K562 (cell line): ENCODE data around the gene VPS18. TPM values are rescaled to one million over a fixed set of nuclear protein-coding genes. Genes with fewer than 3 reads are reported as not detected.

Source experiments
- ATAC-seq: fragments of 200-7000 bp; cut with Tn5 transposase; 3 replicates; pipeline ENCODE4 v1.9.1; 2020; ENCODE audit warnings: moderate library complexity
- BruUV-seq: library from RNA; stranded (reverse); fragments of 400-500 nt; replicated peaks from 2 replicates; lab custom pipeline; 2021; lab: Mats Ljungman, UMichigan
- CTCF ChIA-PET: fragments of 300-600 bp; formaldehyde crosslinking; extraction: SDS; loops from one replicate; lab custom pipeline; 2021; ENCODE audit warnings: low intra/inter-chr PET ratio; lab: Yijun Ruan, JAX
- POLR2A ChIA-PET: fragments of 300-600, 350-650 bp; sonication (Branson Sonifier 250); formaldehyde crosslinking; extraction: SDS; loops from one replicate; lab custom pipeline; 2021; ENCODE audit warnings: antibody characterized with exemption, inconsistent platforms; lab: Yijun Ruan, JAX
- DNase-seq, 4 experiments: peaks; one replicate each; pipeline versions ENCODE4 v3.0.0 to v3.0.0-alpha.2; 2011 to 2018; ENCODE audit warnings: low spot score in 3 of 4, mixed read lengths in 3 of 4; ENCODE audit errors: extremely low read depth in 1 of 4
- FAIRE-seq: peaks from 2 replicates; lab custom pipeline; 2011; peaks lifted over from hg19 to GRCh38; lab: Jason Lieb, UNC
- H2AFZ ChIP-seq: 2 replicates; pipeline ENCODE4 v1.6.0; 2011; ENCODE audit warnings: low read depth, low read length, control low read depth, inconsistent platforms
- H3K27ac ChIP-seq: fragments of 200-600 bp; 3 replicates; pipeline ENCODE4 v1.8.0; 2011; ENCODE audit warnings: low read depth, mild to moderate bottlenecking, control low read depth, inconsistent platforms, low read length, moderate library complexity, mixed read lengths; ENCODE audit errors: extremely low read depth
- H3K27me3 ChIP-seq, 2 experiments: fragments of 300-600 bp in 1 of 2; 2 replicates in 1 of 2; 3 replicates in 1 of 2; pipeline versions ENCODE4 v1.6.0 to v1.8.0; 2011; ENCODE audit warnings: inconsistent platforms in 2 of 2, low read length in 2 of 2, mild to moderate bottlenecking in 1 of 2, mixed read lengths in 1 of 2, moderate library complexity in 1 of 2; ENCODE audit not compliant: control insufficient read depth in 2 of 2, insufficient read depth in 2 of 2
- H3K36me3 ChIP-seq: fragments of 300-600 bp; 3 replicates; pipeline ENCODE4 v1.8.0; 2011; ENCODE audit warnings: mild to moderate bottlenecking, low read length, inconsistent platforms; ENCODE audit not compliant: control insufficient read depth, insufficient read depth
- H3K4me1 ChIP-seq, 2 experiments: fragments of 200-600 bp in 1 of 2; replicated peaks in 1 of 2; 2 replicates in 1 of 2; 3 replicates in 1 of 2; pipeline versions ENCODE4 v1.5.1 to v1.8.0; 2011; ENCODE audit warnings: inconsistent platforms in 2 of 2, low read length in 2 of 2, mild to moderate bottlenecking in 1 of 2, mixed read lengths in 1 of 2, moderate library complexity in 1 of 2; ENCODE audit not compliant: control insufficient read depth in 2 of 2, insufficient read depth in 2 of 2
- H3K4me2 ChIP-seq: 2 replicates; pipeline ENCODE4 v1.6.1; 2011; ENCODE audit warnings: low read length, control low read depth, inconsistent platforms, mixed read lengths; ENCODE audit not compliant: insufficient read depth
- H3K4me3 ChIP-seq: fragments of 200-600 bp; sonication (generic), shearing (Covaris generic); 2 replicates; pipeline ENCODE4 v1.5.1; 2016; ENCODE audit warnings: control low read depth, inconsistent platforms
- H3K79me2 ChIP-seq: fragments of 200-600 bp; 3 replicates; pipeline ENCODE4 v1.8.0; 2011; ENCODE audit warnings: low read length, inconsistent platforms; ENCODE audit not compliant: control insufficient read depth, insufficient read depth
- H3K9ac ChIP-seq, 2 experiments: 2 replicates each; pipeline versions ENCODE4 v1.6.0 to v1.6.1; 2011; ENCODE audit warnings: low read depth in 2 of 2, low read length in 2 of 2, control low read depth in 1 of 2, inconsistent platforms in 1 of 2, mild to moderate bottlenecking in 1 of 2, mixed read lengths in 1 of 2; ENCODE audit not compliant: insufficient read depth in 1 of 2
- H3K9me1 ChIP-seq: one replicate; pipeline ENCODE4 v1.6.0; 2011; ENCODE audit warnings: inconsistent platforms, mild to moderate bottlenecking, low read length, moderate library complexity; ENCODE audit not compliant: control insufficient read depth, insufficient read depth
- H3K9me3 ChIP-seq: replicated peaks from 2 replicates; pipeline ENCODE4 v1.5.1; 2011; ENCODE audit warnings: low read depth, low read length, inconsistent platforms; ENCODE audit not compliant: control insufficient read depth, insufficient read depth
- H4K20me1 ChIP-seq: replicated peaks from 2 replicates; pipeline ENCODE4 v1.6.1; 2011; ENCODE audit warnings: low read length, inconsistent platforms, mixed read lengths; ENCODE audit not compliant: control insufficient read depth, insufficient read depth
- RFX1 ChIP-seq: fragments of 450-650 bp; IDR thresholded peaks from 2 replicates; pipeline ENCODE4 v1.6.1; 2016; ENCODE audit warnings: mild to moderate bottlenecking, moderate library complexity
- WGBS: fragments of 100-300 bp; shearing (Covaris generic); methylation state at CpG from one replicate; pipeline ENCODE4 v1.1.6; 2016; ENCODE audit warnings: low coverage, mixed read lengths; ENCODE audit not compliant: insufficient coverage; ENCODE audit errors: missing lambda C conversion rate; 5-methylcytosine and 5-hydroxymethylcytosine counted together
- in situ Hi-C: fragments of 300-500 bp; cut with MboI; formaldehyde crosslinking; loops from 4 replicates; pipeline ENCODE4 v1.15.0; 2018; ENCODE audit warnings: inconsistent platforms, mixed read lengths
- intact Hi-C: fragments of 100-400 bp; cut with micrococcal nuclease; formaldehyde crosslinking; loops from 2 replicates; pipeline ENCODE4 v1.14.2; 2022
- polyA plus RNA-seq, 8 experiments: library from polyadenylated mRNA; depleted of rRNA in 4 of 8; stranded (reverse) in 5 of 8; unstranded in 3 of 8; fragments of >200 nt; fragmentation: Nextera tagmentation in 2 of 8; fragmentation: Illumina TruSeq in 1 of 8; extraction: Ambion mirVana in 2 of 8; extraction: Trizol in 1 of 8; gene quantifications; 2 replicates each; pipeline versions ENCODE4 v1.2.1 to v1.2.3, GENCODE V29; 2011 to 2014; ENCODE audit warnings: inconsistent platforms in 1 of 8, missing spikeins in 1 of 8
- total RNA-seq, 7 experiments: library from RNA; depleted of rRNA in 6 of 7; stranded (reverse); fragments of >200 nt in 6 of 7; fragmentation: Illumina TruSeq in 2 of 7; extraction: Trizol in 2 of 7; gene quantifications; 2 replicates each; pipeline versions ENCODE4 v1.2.1 to v1.2.3, GENCODE V29; 2011 to 2021; ENCODE audit warnings: low replicate concordance in 1 of 7
- TF ChIP-seq, protein P1 (sequence below): fragments of 250-450 bp; sonication (Bioruptor Pico); IDR thresholded peaks from 2 replicates; pipeline ENCODE4 v1.4.0; 2020; ENCODE audit warnings: mild to moderate bottlenecking, moderate library complexity

VPS18 gene
- total and polyA plus RNA-seq, 9 of the 15 experiments (the other 6 are each of a cell fraction or from before 2014, with no cell fraction given): 0.73 to 19.9 (median 8.5) TPM

DNA sequence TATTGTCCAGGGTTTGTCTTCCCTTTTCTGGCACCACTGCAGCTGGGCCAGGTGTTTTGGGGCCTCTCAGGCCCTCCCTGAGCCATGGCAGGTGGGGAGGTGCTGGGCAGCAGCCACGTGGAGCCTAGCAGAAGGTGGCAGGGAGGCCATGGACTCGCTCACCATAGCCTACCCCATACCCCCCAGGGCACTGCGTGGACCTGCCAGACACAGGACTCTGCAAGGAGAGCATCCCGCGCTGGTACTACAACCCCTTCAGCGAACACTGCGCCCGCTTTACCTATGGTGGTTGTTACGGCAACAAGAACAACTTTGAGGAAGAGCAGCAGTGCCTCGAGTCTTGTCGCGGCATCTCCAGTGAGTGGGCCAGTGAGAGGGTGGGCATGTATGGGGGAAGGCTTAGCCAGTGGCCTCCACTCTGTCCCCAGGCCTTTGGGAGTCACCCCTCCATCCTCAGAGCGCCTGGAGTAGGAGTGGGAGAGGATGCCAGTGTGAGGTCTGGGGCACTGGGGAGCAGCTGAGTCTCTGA, 38.5 kb upstream of the VPS18 start:
- POLR2A ChIA-PET: interaction anchor here (0.6 to 1.8 kb wide), 2 partner anchors 12 to 104 kb away, joined by 3 to 5 read pairs; partner anchors contain the start of gene SPINT1
- no peak overlapping the region for H3K4me3 ChIP-seq
- peak overlapping the region in 1 of 2 experiments; percentile 21; a peak in 2 of 4 replicates for H3K9ac ChIP-seq
- H4K20me1 ChIP-seq: no peaks in the 10 kb centered on the region
- H3K4me2 ChIP-seq: no peak overlapping the region
- BruUV-seq: no TSS peak
- H3K27me3 ChIP-seq: no peaks in the 10 kb centered on the region; a peak in 1 of 5 replicates
- no peaks in the 10 kb centered on the region for H3K9me3 ChIP-seq
- no peaks in the 10 kb centered on the region for H3K9me1 ChIP-seq
- CTCF ChIA-PET: interaction anchor here (6.2 kb wide), 1 partner anchor 37 kb away, joined by 75 read pairs; the partner anchor contains the start of gene VPS18
- no peak overlapping the region for H3K27ac ChIP-seq
- H3K36me3 ChIP-seq: no peaks in the 10 kb centered on the region
- ATAC-seq: no peak
- DNase-seq: no peak
- TF ChIP-seq, protein P1, sequence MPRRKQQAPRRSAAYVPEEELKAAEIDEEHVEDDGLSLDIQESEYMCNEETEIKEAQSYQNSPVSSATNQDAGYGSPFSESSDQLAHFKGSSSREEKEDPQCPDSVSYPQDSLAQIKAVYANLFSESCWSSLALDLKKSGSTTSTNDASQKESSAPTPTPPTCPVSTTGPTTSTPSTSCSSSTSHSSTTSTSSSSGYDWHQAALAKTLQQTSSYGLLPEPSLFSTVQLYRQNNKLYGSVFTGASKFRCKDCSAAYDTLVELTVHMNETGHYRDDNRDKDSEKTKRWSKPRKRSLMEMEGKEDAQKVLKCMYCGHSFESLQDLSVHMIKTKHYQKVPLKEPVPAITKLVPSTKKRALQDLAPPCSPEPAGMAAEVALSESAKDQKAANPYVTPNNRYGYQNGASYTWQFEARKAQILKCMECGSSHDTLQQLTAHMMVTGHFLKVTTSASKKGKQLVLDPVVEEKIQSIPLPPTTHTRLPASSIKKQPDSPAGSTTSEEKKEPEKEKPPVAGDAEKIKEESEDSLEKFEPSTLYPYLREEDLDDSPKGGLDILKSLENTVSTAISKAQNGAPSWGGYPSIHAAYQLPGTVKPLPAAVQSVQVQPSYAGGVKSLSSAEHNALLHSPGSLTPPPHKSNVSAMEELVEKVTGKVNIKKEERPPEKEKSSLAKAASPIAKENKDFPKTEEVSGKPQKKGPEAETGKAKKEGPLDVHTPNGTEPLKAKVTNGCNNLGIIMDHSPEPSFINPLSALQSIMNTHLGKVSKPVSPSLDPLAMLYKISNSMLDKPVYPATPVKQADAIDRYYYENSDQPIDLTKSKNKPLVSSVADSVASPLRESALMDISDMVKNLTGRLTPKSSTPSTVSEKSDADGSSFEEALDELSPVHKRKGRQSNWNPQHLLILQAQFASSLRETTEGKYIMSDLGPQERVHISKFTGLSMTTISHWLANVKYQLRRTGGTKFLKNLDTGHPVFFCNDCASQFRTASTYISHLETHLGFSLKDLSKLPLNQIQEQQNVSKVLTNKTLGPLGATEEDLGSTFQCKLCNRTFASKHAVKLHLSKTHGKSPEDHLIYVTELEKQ (CRISPR knock-in tag): no peak
- peak; percentile 55; the same call in 1 of the 2 replicates for TF ChIP-seq RFX1
- no peak overlapping the region for H2AFZ ChIP-seq
- intact Hi-C loops (loop anchor here (5.0 to 10.0 kb wide), 2 partner anchors 68 to 181 kb away; no protein-coding TSS in a partner anchor), in situ Hi-C loops (loop anchor here (5.0 kb wide), 1 partner anchor 37 kb away; the partner anchor contains the start of gene VPS18)
- no peak for FAIRE-seq
- H3K79me2 ChIP-seq: no peaks in the 10 kb centered on the region
- H3K4me1 ChIP-seq: peaks cover 8 to 23% of the 10 kb centered on the region in 2 experiments; a peak in 4 of 5 replicates
- WGBS: 63% methylated on average over 13 of the region's 13 CpGs
